K562 (cell line): ENCODE measurements around the gene PCF11. TPM values are rescaled to one million over a fixed set of nuclear protein-coding genes. Genes with fewer than 3 reads are reported as not detected.

Experiments used
- HDAC6 ChIP-seq: IDR thresholded peaks from 2 replicates; pipeline ENCODE4 v1.6.1; 2012; ENCODE audit warnings: low read depth, mild to moderate bottlenecking, control low read depth, inconsistent platforms, low read length, moderate library complexity
- HNRNPL ChIP-seq: fragments of 200-400 bp; formaldehyde crosslinking; IDR thresholded peaks from 2 replicates; pipeline ENCODE4 v1.6.1; 2017; ENCODE audit warnings: low read depth, mild to moderate bottlenecking, low read length
- KLF6 ChIP-seq: fragments of 250-450 bp; sonication (Bioruptor Pico); IDR thresholded peaks from 2 replicates; pipeline ENCODE4 v1.4.0; 2020; ENCODE audit warnings: mild to moderate bottlenecking, moderate library complexity, borderline replicate concordance
- NELFE ChIP-seq: IDR thresholded peaks from 2 replicates; pipeline ENCODE4 v1.6.1; 2011; ENCODE audit warnings: mild to moderate bottlenecking; ENCODE audit not compliant: insufficient read depth, insufficient read length
- PCBP1 ChIP-seq: fragments of 200-400 bp; formaldehyde crosslinking; IDR thresholded peaks from 2 replicates; pipeline ENCODE4 v1.6.1; 2018; ENCODE audit warnings: mild to moderate bottlenecking, low read depth, low read length; ENCODE audit not compliant: poor library complexity, severe bottlenecking
- RBM34 ChIP-seq: fragments of 200-400 bp; formaldehyde crosslinking; IDR thresholded peaks from 2 replicates; pipeline ENCODE4 v1.6.1; 2018; ENCODE audit warnings: low read length, borderline replicate concordance; ENCODE audit not compliant: insufficient read depth
- RCOR1 ChIP-seq, 2 experiments: IDR thresholded peaks; 2 replicates each; pipeline ENCODE4 v1.6.1; 2012; ENCODE audit warnings: low read depth in 2 of 2, low read length in 2 of 2, borderline replicate concordance in 1 of 2, improper control_type of control experiment in 1 of 2
- ZNF140 ChIP-seq: fragments of 250-450 bp; sonication (Bioruptor Pico); IDR thresholded peaks from 2 replicates; pipeline ENCODE4 v1.8.0; 2021; ENCODE audit warnings: moderate library complexity, mild to moderate bottlenecking, inconsistent platforms
- ZNF239 ChIP-seq: fragments of 250-450 bp; sonication (Bioruptor Pico); IDR thresholded peaks from 2 replicates; pipeline ENCODE4 v1.4.0; 2020; ENCODE audit warnings: mild to moderate bottlenecking
- ZNF3 ChIP-seq: fragments of 250-450 bp; sonication (Bioruptor Pico); IDR thresholded peaks from 2 replicates; pipeline ENCODE4 v1.5.0; 2021; ENCODE audit warnings: mild to moderate bottlenecking, moderate library complexity
- polyA plus RNA-seq, 8 experiments: library from polyadenylated mRNA; depleted of rRNA in 4 of 8; stranded (reverse) in 5 of 8; unstranded in 3 of 8; fragments of >200 nt; fragmentation: Nextera tagmentation in 2 of 8; fragmentation: Illumina TruSeq in 1 of 8; extraction: Ambion mirVana in 2 of 8; extraction: Trizol in 1 of 8; gene quantifications; 2 replicates each; pipeline versions ENCODE4 v1.2.1 to v1.2.3, GENCODE V29; 2011 to 2014; ENCODE audit warnings: inconsistent platforms in 1 of 8, missing spikeins in 1 of 8
- total RNA-seq, 7 experiments: library from RNA; depleted of rRNA in 6 of 7; stranded (reverse); fragments of >200 nt in 6 of 7; fragmentation: Illumina TruSeq in 2 of 7; extraction: Trizol in 2 of 7; gene quantifications; 2 replicates each; pipeline versions ENCODE4 v1.2.1 to v1.2.3, GENCODE V29; 2011 to 2021; ENCODE audit warnings: low replicate concordance in 1 of 7
- TF ChIP-seq, protein P1 (sequence below): IDR thresholded peaks from 2 replicates; pipeline ENCODE4 v1.6.1; 2012; ENCODE audit warnings: low read depth, low read length, improper control_type of control experiment, borderline replicate concordance
- TF ChIP-seq, protein P2 (sequence below): fragments of 250-450 bp; sonication (Bioruptor Pico); IDR thresholded peaks from 2 replicates; pipeline ENCODE4 v1.8.0; 2022; ENCODE audit warnings: moderate library complexity, mild to moderate bottlenecking, inconsistent platforms
- TF ChIP-seq, protein P3 (sequence below): fragments of 250-450 bp; sonication (Bioruptor Pico); IDR thresholded peaks from 2 replicates; pipeline ENCODE4 v1.5.0; 2021
- TF ChIP-seq, protein P4 (sequence below): IDR thresholded peaks from 2 replicates; pipeline ENCODE4 v1.6.1; 2016; ENCODE audit warnings: missing genetic modification characterization, missing compliant biosample characterization
- TF ChIP-seq, protein P5 (sequence below): fragments of 450-650 bp; IDR thresholded peaks from 2 replicates; pipeline ENCODE4 v1.6.1; 2017; ENCODE audit warnings: antibody characterized with exemption
- TF ChIP-seq, protein P6 (sequence below): fragments of 250-450 bp; sonication (Bioruptor Pico); IDR thresholded peaks from 2 replicates; pipeline ENCODE4 v1.8.0; 2021; ENCODE audit warnings: moderate library complexity, mild to moderate bottlenecking, inconsistent platforms

Gene PCF11
- total and polyA plus RNA-seq, 9 of the 15 experiments (the other 6 are each of a cell fraction or from before 2014, with no cell fraction given): 9.3 to 91.6 (median 54.4) TPM

DNA sequence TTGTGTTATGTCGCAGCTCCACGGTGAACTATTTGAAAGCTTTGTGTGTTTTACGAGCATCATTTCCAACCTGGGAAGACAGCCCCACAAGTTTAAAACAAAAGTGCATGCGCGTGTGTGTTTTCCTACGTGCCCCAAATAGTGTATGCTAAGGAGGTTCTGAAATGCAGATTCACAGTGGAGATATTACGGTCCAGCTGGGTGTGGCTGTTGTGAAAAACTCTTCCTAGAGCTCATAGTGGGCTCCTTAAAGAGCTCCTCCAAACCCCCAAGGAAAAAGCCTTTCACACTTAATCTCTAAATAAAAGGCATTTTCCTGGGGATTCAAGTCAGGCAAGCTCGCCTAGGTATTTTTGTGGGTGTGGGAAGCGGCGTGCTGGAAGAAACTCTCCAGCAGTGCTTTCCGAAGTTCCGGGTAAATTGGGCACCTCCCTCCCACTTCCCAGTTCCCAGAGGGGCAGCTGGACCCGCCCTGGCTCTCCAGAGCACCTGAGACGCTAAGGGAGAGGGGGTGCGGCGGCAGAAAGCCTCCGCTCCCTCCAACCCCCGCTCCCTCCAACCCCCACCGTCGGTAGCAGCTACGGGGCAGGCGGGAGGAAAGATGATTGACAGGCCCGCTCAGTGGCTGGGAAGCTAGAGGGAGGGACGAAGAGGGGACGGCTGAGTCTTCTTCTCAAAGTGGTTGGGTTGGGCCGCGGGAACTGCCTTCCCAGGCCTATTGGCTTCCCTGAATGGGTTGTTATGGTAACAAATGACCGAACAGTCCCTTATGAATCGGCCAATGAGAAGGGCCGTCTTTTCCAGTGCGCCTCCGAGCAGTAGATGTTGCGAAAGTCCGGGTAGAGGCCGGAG is 561 bp upstream of the PCF11 start (continued):
- TF ChIP-seq, protein P1, sequence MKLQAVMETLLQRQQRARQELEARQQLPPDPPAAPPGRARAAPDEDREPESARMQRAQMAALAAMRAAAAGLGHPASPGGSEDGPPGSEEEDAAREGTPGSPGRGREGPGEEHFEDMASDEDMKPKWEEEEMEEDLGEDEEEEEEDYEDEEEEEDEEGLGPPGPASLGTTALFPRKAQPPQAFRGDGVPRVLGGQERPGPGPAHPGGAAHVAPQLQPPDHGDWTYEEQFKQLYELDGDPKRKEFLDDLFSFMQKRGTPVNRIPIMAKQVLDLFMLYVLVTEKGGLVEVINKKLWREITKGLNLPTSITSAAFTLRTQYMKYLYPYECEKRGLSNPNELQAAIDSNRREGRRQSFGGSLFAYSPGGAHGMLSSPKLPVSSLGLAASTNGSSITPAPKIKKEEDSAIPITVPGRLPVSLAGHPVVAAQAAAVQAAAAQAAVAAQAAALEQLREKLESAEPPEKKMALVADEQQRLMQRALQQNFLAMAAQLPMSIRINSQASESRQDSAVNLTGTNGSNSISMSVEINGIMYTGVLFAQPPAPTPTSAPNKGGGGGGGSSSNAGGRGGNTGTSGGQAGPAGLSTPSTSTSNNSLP: no peak
- TF ChIP-seq ZNF3 (CRISPR knock-in tag) (no peak), ZNF239 (CRISPR knock-in tag) (no peak), RCOR1 (IDR thresholded peaks at IDR 0.05; ENCODE audit: borderline replicate concordance in 1 of 2, low read depth in 2 of 2, low read length in 2 of 2) (0 out of 4 replicates have a peak, but pooled peaks of 1 of the 2 experiments have one; percentile 32), RBM34 (no peak), KLF6 (CRISPR knock-in tag) (peak; percentile 83; the same call in 1 of the 2 replicates), NELFE (no peak), HNRNPL (no peak), ZNF140 (no peak), HDAC6 (no peak), PCBP1 (no peak)
- TF ChIP-seq, protein P2, sequence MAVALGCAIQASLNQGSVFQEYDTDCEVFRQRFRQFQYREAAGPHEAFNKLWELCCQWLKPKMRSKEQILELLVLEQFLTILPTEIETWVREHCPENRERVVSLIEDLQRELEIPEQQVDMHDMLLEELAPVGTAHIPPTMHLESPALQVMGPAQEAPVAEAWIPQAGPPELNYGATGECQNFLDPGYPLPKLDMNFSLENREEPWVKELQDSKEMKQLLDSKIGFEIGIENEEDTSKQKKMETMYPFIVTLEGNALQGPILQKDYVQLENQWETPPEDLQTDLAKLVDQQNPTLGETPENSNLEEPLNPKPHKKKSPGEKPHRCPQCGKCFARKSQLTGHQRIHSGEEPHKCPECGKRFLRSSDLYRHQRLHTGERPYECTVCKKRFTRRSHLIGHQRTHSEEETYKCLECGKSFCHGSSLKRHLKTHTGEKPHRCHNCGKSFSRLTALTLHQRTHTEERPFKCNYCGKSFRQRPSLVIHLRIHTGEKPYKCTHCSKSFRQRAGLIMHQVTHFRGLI (CRISPR knock-in tag): no peak
- TF ChIP-seq, protein P3, sequence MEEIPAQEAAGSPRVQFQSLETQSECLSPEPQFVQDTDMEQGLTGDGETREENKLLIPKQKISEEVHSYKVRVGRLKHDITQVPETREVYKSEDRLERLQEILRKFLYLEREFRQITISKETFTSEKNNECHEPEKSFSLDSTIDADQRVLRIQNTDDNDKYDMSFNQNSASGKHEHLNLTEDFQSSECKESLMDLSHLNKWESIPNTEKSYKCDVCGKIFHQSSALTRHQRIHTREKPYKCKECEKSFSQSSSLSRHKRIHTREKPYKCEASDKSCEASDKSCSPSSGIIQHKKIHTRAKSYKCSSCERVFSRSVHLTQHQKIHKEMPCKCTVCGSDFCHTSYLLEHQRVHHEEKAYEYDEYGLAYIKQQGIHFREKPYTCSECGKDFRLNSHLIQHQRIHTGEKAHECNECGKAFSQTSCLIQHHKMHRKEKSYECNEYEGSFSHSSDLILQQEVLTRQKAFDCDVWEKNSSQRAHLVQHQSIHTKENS: no peak
- TF ChIP-seq, protein P4, sequence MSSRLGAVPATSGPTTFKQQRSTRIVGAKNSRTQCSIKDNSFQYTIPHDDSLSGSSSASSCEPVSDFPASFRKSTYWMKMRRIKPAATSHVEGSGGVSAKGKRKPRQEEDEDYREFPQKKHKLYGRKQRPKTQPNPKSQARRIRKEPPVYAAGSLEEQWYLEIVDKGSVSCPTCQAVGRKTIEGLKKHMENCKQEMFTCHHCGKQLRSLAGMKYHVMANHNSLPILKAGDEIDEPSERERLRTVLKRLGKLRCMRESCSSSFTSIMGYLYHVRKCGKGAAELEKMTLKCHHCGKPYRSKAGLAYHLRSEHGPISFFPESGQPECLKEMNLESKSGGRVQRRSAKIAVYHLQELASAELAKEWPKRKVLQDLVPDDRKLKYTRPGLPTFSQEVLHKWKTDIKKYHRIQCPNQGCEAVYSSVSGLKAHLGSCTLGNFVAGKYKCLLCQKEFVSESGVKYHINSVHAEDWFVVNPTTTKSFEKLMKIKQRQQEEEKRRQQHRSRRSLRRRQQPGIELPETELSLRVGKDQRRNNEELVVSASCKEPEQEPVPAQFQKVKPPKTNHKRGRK (tag): no peak
- TF ChIP-seq, protein P5, sequence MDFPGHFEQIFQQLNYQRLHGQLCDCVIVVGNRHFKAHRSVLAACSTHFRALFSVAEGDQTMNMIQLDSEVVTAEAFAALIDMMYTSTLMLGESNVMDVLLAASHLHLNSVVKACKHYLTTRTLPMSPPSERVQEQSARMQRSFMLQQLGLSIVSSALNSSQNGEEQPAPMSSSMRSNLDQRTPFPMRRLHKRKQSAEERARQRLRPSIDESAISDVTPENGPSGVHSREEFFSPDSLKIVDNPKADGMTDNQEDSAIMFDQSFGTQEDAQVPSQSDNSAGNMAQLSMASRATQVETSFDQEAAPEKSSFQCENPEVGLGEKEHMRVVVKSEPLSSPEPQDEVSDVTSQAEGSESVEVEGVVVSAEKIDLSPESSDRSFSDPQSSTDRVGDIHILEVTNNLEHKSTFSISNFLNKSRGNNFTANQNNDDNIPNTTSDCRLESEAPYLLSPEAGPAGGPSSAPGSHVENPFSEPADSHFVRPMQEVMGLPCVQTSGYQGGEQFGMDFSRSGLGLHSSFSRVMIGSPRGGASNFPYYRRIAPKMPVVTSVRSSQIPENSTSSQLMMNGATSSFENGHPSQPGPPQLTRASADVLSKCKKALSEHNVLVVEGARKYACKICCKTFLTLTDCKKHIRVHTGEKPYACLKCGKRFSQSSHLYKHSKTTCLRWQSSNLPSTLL: no peak
- TF ChIP-seq, protein P6, sequence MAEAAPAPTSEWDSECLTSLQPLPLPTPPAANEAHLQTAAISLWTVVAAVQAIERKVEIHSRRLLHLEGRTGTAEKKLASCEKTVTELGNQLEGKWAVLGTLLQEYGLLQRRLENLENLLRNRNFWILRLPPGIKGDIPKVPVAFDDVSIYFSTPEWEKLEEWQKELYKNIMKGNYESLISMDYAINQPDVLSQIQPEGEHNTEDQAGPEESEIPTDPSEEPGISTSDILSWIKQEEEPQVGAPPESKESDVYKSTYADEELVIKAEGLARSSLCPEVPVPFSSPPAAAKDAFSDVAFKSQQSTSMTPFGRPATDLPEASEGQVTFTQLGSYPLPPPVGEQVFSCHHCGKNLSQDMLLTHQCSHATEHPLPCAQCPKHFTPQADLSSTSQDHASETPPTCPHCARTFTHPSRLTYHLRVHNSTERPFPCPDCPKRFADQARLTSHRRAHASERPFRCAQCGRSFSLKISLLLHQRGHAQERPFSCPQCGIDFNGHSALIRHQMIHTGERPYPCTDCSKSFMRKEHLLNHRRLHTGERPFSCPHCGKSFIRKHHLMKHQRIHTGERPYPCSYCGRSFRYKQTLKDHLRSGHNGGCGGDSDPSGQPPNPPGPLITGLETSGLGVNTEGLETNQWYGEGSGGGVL (CRISPR knock-in tag): no peak
